ENCODE measurements around the gene LSR.

The LSR gene

GRCh38 chr19:35271546-35271945 is 22.7 kb downstream of the LSR start:
- TF ChIP-seq CEBPB (IDR thresholded peaks at IDR 0.05) (no peak), MAX (IDR thresholded peaks at IDR 0.05) (no peak), ZBTB7A (IDR thresholded peaks at IDR 0.05; ENCODE audit: low read depth) (no peak), EGR1 (IDR thresholded peaks at IDR 0.05) (no peak), NFIC (IDR thresholded peaks at IDR 0.05) (no peak), CREB1 (IDR thresholded peaks at IDR 0.05; ENCODE audit: low read depth) (no peak), TCF12 (IDR thresholded peaks at IDR 0.05; ENCODE audit: low read depth) (no peak), REST (IDR thresholded peaks at IDR 0.05; ENCODE audit: low read depth) (no peak), YY1 (IDR thresholded peaks at IDR 0.05; ENCODE audit: low read depth) (no peak), EP300 (IDR thresholded peaks at IDR 0.05; ENCODE audit: borderline replicate concordance) (no peak)

- TF ChIP-seq MAX (IDR thresholded peaks at IDR 0.05) (no peak), FOXM1 (IDR thresholded peaks at IDR 0.05; ENCODE audit: borderline replicate concordance, low read depth) (no peak), EGR1 (IDR thresholded peaks at IDR 0.05) (no peak), REST (IDR thresholded peaks at IDR 0.05; ENCODE audit: low read depth) (no peak), NFIC (IDR thresholded peaks at IDR 0.05) (no peak), ZBTB7A (IDR thresholded peaks at IDR 0.05; ENCODE audit: low read depth) (no peak), RAD21 (IDR thresholded peaks at IDR 0.05; ENCODE audit: low read depth) (no peak), YY1 (IDR thresholded peaks at IDR 0.05; ENCODE audit: low read depth) (no peak), USF1 (IDR thresholded peaks at IDR 0.05) (no peak)
Observed at GRCh38 chr19:35272122-35272719, 23.4 kb downstream of the LSR start.

GRCh38 chr19:35272954-35273649 is 24.3 kb downstream of the LSR start:
- no peak for TF ChIP-seq TCF12 (IDR thresholded peaks at IDR 0.05; ENCODE audit: low read depth)
- no peak for TF ChIP-seq NFIC (IDR thresholded peaks at IDR 0.05)

- no peak for TF ChIP-seq CREB1 (IDR thresholded peaks at IDR 0.05; ENCODE audit: low read depth)
- TF ChIP-seq USF1 (IDR thresholded peaks at IDR 0.05): no peak
- no peak for TF ChIP-seq TEAD4 (IDR thresholded peaks at IDR 0.05)
- TF ChIP-seq YY1 (IDR thresholded peaks at IDR 0.05; ENCODE audit: low read depth): no peak
- no peak for TF ChIP-seq REST (IDR thresholded peaks at IDR 0.05; ENCODE audit: low read depth)
- no peak for TF ChIP-seq FOXM1 (IDR thresholded peaks at IDR 0.05; ENCODE audit: borderline replicate concordance, low read depth)
- no peak for TF ChIP-seq NFIC (IDR thresholded peaks at IDR 0.05)
- TF ChIP-seq MAX (IDR thresholded peaks at IDR 0.05): no peak
- TF ChIP-seq CEBPB (IDR thresholded peaks at IDR 0.05): no peak
- no peak for TF ChIP-seq EP300 (IDR thresholded peaks at IDR 0.05; ENCODE audit: borderline replicate concordance)
- TF ChIP-seq ZBTB7A (IDR thresholded peaks at IDR 0.05; ENCODE audit: low read depth): no peak
- TF ChIP-seq TAF1 (IDR thresholded peaks at IDR 0.05; ENCODE audit: low read depth): no peak
Observed at GRCh38 chr19:35273686-35274259, 25.0 kb downstream of the LSR start.
